IPS DF 6.9 (cell line): ENCODE results near the gene FAM72B.
"Not testable (repeated sequence)": the region's sequence is repeated elsewhere in the genome, so short reads cannot be mapped to it uniquely, and the experiment has no call there.

Source experiments
- DNase-seq: peaks from one replicate; pipeline ENCODE4 v3.0.0-alpha.2; 2013; ENCODE audit warnings: low read depth, low spot score
- H3K27ac ChIP-seq: one replicate; pipeline ENCODE4 v1.5.1; 2013; ENCODE audit warnings: low read length, control low read depth
- H3K27me3 ChIP-seq: 2 replicates; pipeline ENCODE4 v1.6.1; 2013; ENCODE audit warnings: mild to moderate bottlenecking, low read length; ENCODE audit not compliant: control insufficient read depth, insufficient read depth
- H3K36me3 ChIP-seq: 2 replicates; pipeline ENCODE4 v1.6.1; 2013; ENCODE audit warnings: low read length; ENCODE audit not compliant: control insufficient read depth, insufficient read depth
- H3K4me1 ChIP-seq: 2 replicates; pipeline ENCODE4 v1.6.1; 2013; ENCODE audit warnings: low read length; ENCODE audit not compliant: control insufficient read depth, insufficient read depth
- H3K4me3 ChIP-seq: 2 replicates; pipeline ENCODE4 v1.5.1; 2013; ENCODE audit warnings: mild to moderate bottlenecking, low read length
- H3K9me3 ChIP-seq: 2 replicates; pipeline ENCODE4 v1.6.1; 2013; ENCODE audit warnings: low read length, inconsistent platforms; ENCODE audit not compliant: control insufficient read depth, insufficient read depth
- WGBS: extraction: QIAGEN DNeasy Blood & Tissue Kit; methylation state at CpG from one replicate; pipeline ENCODE4 v1.1.7; 2013; ENCODE audit warnings: mixed read lengths, missing lambda C conversion rate; ENCODE audit not compliant: insufficient read length, insufficient coverage; 5-methylcytosine and 5-hydroxymethylcytosine counted together

FAM72B gene

DNA sequence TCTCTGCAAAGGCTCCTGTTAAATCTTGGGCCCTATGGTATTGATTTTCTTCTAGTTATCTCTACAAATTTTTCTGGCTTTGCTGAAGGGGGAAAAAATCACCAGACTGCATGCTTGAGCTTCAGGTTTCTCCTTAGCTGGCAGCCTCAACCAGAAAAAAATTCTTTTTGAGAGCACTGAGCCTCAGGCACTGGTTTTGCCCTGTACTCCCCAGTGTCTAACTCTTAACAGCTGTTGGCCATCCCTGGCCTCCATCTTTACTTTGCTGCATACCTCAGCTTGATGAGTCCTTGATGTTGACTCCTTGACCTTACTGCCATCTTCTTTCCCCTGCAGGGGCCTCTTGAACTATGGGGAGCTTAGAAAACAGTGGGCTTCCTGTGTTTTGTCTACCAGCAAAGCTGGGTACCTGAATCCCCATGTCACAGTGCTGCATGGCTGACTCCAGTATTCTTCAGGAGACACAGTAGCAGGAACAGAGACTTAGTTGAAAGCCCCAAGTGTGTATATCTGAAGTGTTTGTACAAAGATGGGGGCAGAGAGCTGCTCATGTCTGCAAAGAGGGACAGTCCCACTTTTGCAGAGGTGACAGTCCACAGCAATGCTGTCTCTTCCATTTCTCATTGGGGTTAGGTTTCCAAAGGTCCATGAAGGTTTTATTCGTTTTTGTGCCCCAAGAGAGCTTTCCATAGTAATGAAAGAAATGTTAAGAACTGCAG is 31.7 kb upstream of the FAM72B start:
- H3K27me3 ChIP-seq, DNase-seq, H3K27ac ChIP-seq, H3K4me1 ChIP-seq, H3K4me3 ChIP-seq, H3K36me3 ChIP-seq, H3K9me3 ChIP-seq: not testable (repeated sequence)
- WGBS = no CpG with 5 or more reads among the region's 1 CpG

DNA sequence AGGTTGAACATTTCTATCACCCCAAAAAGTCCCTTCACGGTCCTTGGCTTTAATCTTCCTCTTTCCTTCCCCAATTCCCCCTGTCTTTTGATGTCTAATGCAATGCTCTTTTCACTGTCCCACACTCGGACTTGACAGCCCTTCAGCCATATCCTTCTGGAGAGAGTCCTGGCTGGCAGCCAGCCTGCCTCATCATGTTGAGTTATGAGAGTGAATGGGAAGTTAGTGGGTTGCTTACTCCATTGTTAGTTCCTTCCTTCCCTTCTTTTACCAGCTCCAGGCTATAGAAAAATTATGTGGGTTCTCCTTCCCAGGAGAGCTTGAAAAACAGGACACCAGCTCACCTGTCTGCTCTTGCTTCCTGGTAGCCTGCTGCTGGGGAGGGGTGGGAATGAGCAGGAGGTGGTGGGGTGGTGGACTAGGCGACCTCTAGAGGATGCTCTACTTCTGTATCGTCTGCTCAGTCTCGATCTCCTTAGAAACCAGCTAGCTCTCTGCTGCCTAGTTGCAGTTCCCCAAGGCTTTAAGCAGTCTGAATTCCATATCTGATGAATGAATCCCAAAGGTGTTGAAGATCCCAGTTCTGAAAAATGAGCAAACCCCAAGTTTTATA is 30.5 kb upstream of the FAM72B start:
- not testable (repeated sequence) for H3K4me1 ChIP-seq, H3K4me3 ChIP-seq, H3K27me3 ChIP-seq, H3K27ac ChIP-seq, DNase-seq, H3K9me3 ChIP-seq, H3K36me3 ChIP-seq
- no CpG with 5 or more reads among the region's 5 CpGs for WGBS

DNA sequence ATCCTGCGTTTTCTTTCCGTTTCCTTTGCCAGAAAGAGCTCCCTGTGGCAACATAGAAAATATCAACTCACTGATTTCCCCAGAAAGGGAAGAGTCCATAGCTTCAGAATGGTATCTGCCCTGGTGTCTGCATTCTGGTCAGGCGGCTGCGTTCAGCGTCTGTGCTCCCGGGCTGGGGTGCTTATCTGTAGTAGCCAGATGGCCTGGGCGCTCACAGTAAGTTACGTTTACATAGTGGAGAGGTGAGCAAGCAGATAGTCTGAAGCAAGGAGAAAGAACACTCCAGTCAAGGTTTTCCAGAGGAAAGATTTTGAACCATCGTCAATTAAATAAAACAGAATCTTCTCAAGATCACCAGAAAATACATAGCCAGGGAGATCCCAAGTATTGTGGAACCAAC is 29.4 kb upstream of the FAM72B start:
- not testable (repeated sequence) for H3K4me3 ChIP-seq, H3K9me3 ChIP-seq, H3K4me1 ChIP-seq, H3K27me3 ChIP-seq, H3K36me3 ChIP-seq, DNase-seq, H3K27ac ChIP-seq
- no CpG with 5 or more reads among the region's 9 CpGs for WGBS

DNA sequence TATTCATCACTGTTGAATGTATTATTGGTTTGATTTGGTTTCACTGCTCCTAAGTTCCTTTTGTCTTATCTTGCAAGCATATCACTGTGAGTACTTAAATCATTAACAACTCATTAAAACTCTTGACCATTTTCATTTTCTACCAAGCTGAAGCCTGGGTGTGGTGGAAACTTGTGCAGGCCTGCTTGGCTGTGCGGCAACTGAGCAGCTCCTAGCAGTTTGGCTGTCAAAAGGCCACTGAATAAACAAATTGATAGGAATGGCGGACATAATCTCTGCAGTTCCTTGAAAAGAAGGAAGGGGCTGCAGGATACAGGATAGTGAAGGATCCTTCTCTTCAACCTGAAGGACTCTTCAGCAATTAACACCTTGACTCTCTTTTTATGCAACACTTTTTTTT is 26.6 kb upstream of the FAM72B start:
- not testable (repeated sequence) for H3K27me3 ChIP-seq, H3K27ac ChIP-seq, H3K4me1 ChIP-seq, DNase-seq, H3K9me3 ChIP-seq, H3K4me3 ChIP-seq, H3K36me3 ChIP-seq
- no CpG with 5 or more reads among the region's 2 CpGs for WGBS

DNA sequence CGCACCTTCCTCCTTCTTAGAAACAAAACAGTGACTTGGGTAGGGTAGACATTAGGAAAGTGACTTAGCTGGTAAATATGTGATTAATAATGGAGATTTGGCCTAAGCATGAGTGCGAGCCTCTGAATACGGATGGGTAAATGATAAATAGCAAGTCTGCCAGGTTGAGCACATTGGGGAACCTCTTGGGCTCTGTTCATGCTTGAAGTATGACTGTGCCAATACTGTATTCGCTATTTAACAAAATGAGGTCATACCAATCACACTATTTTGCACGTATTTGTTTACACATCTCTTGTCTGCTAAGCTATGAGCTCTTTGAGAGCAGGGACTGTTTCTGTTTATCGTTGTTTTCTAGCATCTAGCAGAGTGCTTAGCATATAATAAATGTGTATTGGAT is 24.2 kb upstream of the FAM72B start:
- not testable (repeated sequence) for H3K4me3 ChIP-seq, H3K4me1 ChIP-seq, DNase-seq, H3K27me3 ChIP-seq, H3K27ac ChIP-seq, H3K9me3 ChIP-seq, H3K36me3 ChIP-seq
- WGBS = no CpG with 5 or more reads among the region's 6 CpGs

DNA sequence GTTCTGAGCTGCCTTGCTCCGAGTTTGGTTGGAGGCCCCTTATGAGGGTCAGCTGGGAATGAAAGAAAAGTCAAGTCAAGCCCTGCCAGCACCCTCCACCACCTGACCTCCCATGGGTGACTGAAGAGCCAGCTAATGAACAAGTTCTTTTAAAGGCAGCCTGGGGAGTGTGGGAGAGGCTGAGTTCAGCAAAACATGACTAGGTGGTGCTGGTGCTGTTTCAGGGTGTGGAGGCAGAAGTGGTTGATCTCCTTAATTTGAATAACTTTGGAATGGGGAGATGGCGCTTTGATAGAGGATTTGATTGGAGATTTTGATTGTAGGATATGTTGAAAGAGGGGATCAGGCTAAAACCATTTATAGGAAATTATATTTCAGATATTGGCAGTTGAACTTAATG is 23.2 kb upstream of the FAM72B start:
- not testable (repeated sequence) for H3K27me3 ChIP-seq
- no CpG with 5 or more reads among the region's 2 CpGs for WGBS

GRCh38 chr1:121205786-121206711 is 21.9 kb upstream of the FAM72B start:
- not testable (repeated sequence) for H3K9me3 ChIP-seq, H3K27me3 ChIP-seq, H3K27ac ChIP-seq, DNase-seq, H3K36me3 ChIP-seq, H3K4me1 ChIP-seq, H3K4me3 ChIP-seq
- WGBS = no CpG with 5 or more reads among the region's 8 CpGs

More for the DNA sequence above, 23.2 kb upstream of the FAM72B start:
- not testable (repeated sequence) for H3K9me3 ChIP-seq, H3K27ac ChIP-seq, H3K4me3 ChIP-seq, H3K36me3 ChIP-seq, H3K4me1 ChIP-seq, DNase-seq

DNA sequence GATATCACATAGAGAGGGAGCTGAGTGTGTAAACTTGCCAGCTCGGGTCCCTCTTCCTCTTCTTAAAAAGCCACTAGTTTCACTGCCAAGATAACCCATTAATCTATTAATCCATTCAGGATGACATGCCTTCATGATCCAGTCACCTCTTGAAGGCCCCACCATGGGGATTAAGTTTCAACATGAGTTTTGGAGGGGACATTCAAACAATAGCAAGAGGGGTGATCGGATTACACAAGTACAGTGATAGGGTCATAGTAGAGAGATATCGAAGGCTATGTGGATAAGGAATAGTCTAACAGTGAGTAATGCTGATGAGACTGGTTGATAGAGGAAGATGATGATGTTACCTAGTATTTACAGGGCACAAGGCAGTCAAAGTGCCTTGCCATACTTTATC is 18.8 kb upstream of the FAM72B start:
- H3K27me3 ChIP-seq, H3K4me3 ChIP-seq, H3K9me3 ChIP-seq, H3K4me1 ChIP-seq, DNase-seq, H3K27ac ChIP-seq, H3K36me3 ChIP-seq: not testable (repeated sequence)
- WGBS = no CpG with 5 or more reads among the region's 3 CpGs

DNA sequence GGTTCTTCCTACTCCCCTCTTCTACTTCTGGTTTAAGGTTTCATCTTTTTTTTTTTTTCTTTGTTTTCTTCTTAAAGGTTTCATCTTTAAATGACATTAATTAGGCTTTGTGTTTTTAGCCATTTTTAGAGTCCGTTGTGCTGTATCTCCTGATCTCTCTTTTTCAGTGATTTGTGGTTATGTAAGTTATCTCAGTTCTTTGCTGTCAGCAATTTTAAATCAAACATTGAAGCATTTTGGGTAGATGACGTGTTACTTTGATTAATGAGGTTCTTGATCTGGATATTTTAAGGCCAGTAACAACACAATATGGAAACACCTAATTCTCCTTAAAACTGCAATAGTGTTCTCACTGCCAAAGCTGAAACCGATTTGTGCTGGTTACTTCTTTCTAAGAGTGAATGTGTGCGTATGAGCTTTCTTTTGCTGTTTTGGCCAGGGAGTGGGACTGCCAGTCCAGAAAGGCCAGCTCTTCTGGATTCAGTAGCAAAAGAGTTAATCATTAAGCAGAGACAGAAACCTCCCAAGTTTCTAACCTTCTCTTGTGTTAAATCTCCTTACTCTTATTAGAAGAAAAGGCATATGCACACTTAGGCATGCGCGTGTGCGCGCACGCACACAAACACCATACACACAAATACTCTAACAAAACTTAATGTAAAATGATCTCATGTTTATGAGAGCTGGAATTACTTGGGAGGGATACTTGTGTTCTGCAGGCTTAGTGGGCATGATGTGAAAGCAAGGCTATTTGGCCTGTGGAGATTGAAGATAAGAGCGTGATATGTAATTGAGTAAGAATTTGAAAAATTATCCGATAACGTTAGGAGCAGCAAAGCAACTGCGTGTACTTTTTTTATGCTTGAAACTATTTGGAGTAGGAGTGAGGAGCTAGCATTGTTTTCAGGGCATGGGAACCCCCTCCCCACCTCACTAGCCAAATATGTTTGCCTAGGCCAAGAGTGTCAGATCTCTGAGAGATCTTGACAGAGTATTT is 17.1 kb upstream of the FAM72B start:
- not testable (repeated sequence) for H3K9me3 ChIP-seq, DNase-seq, H3K27me3 ChIP-seq, H3K27ac ChIP-seq, H3K36me3 ChIP-seq, H3K4me3 ChIP-seq, H3K4me1 ChIP-seq
- no CpG with 5 or more reads among the region's 13 CpGs for WGBS

DNA sequence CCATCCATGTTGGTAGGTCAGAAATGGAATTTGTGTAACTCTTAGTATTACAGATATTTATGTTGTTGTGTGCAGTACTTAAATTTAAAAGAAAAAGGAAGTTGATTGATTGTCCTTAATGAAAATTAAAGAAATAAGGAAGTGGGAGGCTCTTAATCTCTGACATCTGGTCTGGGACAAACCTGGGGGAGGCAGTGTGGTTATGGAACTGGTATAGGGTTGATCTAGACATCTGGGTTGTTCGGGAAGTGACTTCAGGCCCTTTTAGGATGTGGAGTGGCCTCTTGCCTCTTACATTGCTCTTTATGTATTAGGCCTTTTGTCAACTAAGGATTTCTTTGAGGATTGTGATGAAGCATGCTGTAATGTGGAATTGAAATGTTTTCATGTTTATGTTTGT is 16.1 kb upstream of the FAM72B start:
- not testable (repeated sequence) for H3K4me1 ChIP-seq, DNase-seq, H3K4me3 ChIP-seq, H3K27me3 ChIP-seq, H3K36me3 ChIP-seq, H3K27ac ChIP-seq, H3K9me3 ChIP-seq
- WGBS = no CpG with 5 or more reads among the region's 1 CpG
